Peyer's patch (tissue), 4 donors: ENCODE data around the gene MGMT. TPM values are rescaled to one million over a fixed set of nuclear protein-coding genes. Genes with fewer than 3 reads are reported as not detected.

Experiments used
- DNase-seq, 3 donors: peaks; one replicate each; pipeline ENCODE4 v3.0.0-alpha.2; 2017 to 2019
- H3K27ac ChIP-seq, 4 donors: fragments of 200-600 bp; sonication (generic); one replicate each; pipeline ENCODE4 v1.5.1; 2016 to 2019
- H3K27me3 ChIP-seq, 2 donors: fragments of 200-600 bp; sonication (generic); one replicate each; pipeline ENCODE4 v1.5.1; 2019
- H3K36me3 ChIP-seq, 3 donors: fragments of 200-600 bp; sonication (generic); one replicate each; pipeline ENCODE4 v1.5.1; 2016 to 2019
- H3K4me1 ChIP-seq, 4 donors: fragments of 200-600 bp; sonication (generic); one replicate each; pipeline ENCODE4 v1.5.1; 2016 to 2019
- H3K4me3 ChIP-seq, 4 donors: fragments of 200-600 bp; sonication (generic); 1 replicate in 3 of 4; 2 replicates in 1 of 4; pipeline ENCODE4 v1.5.1; 2016 to 2019; ENCODE audit warnings: mild to moderate bottlenecking in 1 of 4
- H3K9me3 ChIP-seq, 4 donors: fragments of 200-600 bp; sonication (generic); one replicate each; pipeline ENCODE4 v1.5.1; 2016 to 2019; ENCODE audit warnings: mild to moderate bottlenecking in 1 of 4
- POLR2A ChIP-seq, 2 donors: fragments of 450-650 bp; IDR thresholded peaks; one replicate each; pipeline ENCODE4 v1.5.1; 2017; ENCODE audit warnings: antibody characterized with exemption in 2 of 2, mild to moderate bottlenecking in 2 of 2, moderate library complexity in 2 of 2
- total RNA-seq, 4 donors: library from RNA; depleted of rRNA; stranded (reverse); fragments of >200 nt; gene quantifications; one replicate each; pipeline ENCODE4 v1.1.0, GENCODE V29; 2016
- TF ChIP-seq, protein P1 (sequence below), 6 experiments: fragments of 450-650 bp in 4 of 6; fragments of 200-600 bp in 2 of 6; sonication (generic) in 1 of 6; IDR thresholded peaks; one replicate each; pipeline ENCODE4 v1.5.1; 2017 to 2019; ENCODE audit warnings: antibody characterized with exemption in 6 of 6, mild to moderate bottlenecking in 3 of 6, moderate library complexity in 1 of 6

Gene MGMT
- total RNA-seq, 4 donors from 2014 or later, result 24.5 to 43.7 (median 35.3) TPM

DNA sequence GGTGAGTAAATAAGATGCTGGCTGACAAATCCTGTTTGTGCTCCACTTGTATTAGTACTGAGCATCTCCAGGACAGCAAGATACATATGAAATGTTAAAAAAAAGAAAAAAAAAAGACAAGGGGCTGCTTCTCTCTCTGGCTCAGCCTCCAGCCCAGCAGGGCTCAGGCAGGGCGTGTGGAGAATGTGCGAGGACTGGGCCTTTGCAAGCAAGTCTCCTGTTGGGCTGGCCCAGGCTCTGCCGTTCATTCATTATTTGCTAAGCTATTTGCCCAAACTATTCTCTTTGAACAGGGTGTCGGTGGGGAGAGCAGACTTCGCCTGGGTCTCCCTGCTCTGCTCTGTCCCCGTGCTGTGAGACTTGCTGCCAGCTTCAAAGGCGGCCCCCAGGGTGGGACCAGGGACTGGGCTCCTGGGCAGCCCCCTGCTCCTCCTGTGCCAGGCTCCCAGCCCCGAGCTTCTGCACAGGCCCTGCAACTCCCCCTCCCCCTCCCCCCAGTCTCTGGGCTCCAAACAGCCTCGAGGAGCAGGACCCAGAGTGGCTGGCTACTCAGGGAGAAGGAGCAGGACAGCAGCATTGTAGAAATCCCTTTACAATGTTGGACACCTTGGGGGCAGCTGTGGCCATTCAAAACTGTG, 25.6 kb upstream of the MGMT start:
- Histone ChIP-seq H3K36me3 (no peaks in the 10 kb centered on the region), H3K27me3 (no peaks in the 10 kb centered on the region), H3K27ac (no peak overlapping the region), H3K4me3 (no peak overlapping the region), H3K9me3 (no peaks in the 10 kb centered on the region), H3K4me1 (no peaks in the 10 kb centered on the region)
- DNase-seq, result no peak
- no peak for TF ChIP-seq POLR2A (IDR thresholded peaks at IDR 0.05)
- TF ChIP-seq, protein P1, sequence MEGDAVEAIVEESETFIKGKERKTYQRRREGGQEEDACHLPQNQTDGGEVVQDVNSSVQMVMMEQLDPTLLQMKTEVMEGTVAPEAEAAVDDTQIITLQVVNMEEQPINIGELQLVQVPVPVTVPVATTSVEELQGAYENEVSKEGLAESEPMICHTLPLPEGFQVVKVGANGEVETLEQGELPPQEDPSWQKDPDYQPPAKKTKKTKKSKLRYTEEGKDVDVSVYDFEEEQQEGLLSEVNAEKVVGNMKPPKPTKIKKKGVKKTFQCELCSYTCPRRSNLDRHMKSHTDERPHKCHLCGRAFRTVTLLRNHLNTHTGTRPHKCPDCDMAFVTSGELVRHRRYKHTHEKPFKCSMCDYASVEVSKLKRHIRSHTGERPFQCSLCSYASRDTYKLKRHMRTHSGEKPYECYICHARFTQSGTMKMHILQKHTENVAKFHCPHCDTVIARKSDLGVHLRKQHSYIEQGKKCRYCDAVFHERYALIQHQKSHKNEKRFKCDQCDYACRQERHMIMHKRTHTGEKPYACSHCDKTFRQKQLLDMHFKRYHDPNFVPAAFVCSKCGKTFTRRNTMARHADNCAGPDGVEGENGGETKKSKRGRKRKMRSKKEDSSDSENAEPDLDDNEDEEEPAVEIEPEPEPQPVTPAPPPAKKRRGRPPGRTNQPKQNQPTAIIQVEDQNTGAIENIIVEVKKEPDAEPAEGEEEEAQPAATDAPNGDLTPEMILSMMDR (IDR thresholded peaks at IDR 0.05), result no peak

DNA sequence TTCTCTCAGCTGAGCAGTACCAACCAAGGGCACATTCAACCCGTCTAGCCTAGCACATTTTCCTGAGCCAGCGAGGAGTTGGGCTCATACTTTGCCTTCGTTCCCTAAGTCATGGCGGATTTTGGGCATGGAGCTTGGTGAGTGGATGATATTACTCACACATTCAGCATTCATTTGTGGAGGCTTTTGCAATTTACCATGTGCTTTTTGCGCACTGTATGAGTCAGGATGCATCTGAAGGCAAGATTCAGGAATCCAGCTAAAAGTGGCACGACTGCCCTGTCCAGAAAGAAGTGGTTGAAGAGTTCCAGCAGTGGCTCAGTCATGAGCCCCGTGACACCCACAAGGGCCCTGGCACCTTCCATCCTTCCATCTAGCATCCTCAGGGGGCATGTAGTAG, 24.2 kb upstream of the MGMT start:
- H3K4me1 ChIP-seq, result no peaks in the 10 kb centered on the region
- no peaks in the 10 kb centered on the region for H3K27me3 ChIP-seq
- no peak for TF ChIP-seq POLR2A (IDR thresholded peaks at IDR 0.05)
- TF ChIP-seq, protein P1 (IDR thresholded peaks at IDR 0.05), result no peak
- H3K27ac ChIP-seq, result no peak overlapping the region
- no peaks in the 10 kb centered on the region for H3K9me3 ChIP-seq
- no peaks in the 10 kb centered on the region for H3K36me3 ChIP-seq
- no peak overlapping the region for H3K4me3 ChIP-seq
- no peak for DNase-seq

DNA sequence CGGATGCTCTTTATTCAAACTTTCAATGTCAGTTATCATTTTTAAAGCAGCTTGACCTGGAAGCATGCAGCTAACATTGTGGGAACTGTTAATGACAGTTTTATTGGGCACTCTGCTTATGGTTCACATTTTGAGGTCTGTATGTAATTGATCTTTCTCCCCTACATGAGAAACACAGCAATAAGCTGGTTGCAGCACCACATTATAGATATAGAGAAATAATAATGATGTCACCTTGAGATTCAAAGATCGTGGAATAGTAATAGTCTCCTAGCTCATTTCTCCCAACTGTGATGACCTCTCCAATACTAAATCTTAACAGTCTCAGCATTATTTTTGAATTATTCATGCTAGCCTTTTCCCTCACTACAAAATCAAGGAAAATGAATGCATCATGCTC, 22.7 kb upstream of the MGMT start:
- Histone ChIP-seq H3K27me3 (no peaks in the 10 kb centered on the region), H3K4me1 (no peaks in the 10 kb centered on the region), H3K36me3 (no peaks in the 10 kb centered on the region), H3K9me3 (no peaks in the 10 kb centered on the region), H3K4me3 (no peak overlapping the region), H3K27ac (no peak overlapping the region)
- DNase-seq, result no peak
- TF ChIP-seq, protein P1 (IDR thresholded peaks at IDR 0.05), result no peak
- no peak for TF ChIP-seq POLR2A (IDR thresholded peaks at IDR 0.05)

DNA sequence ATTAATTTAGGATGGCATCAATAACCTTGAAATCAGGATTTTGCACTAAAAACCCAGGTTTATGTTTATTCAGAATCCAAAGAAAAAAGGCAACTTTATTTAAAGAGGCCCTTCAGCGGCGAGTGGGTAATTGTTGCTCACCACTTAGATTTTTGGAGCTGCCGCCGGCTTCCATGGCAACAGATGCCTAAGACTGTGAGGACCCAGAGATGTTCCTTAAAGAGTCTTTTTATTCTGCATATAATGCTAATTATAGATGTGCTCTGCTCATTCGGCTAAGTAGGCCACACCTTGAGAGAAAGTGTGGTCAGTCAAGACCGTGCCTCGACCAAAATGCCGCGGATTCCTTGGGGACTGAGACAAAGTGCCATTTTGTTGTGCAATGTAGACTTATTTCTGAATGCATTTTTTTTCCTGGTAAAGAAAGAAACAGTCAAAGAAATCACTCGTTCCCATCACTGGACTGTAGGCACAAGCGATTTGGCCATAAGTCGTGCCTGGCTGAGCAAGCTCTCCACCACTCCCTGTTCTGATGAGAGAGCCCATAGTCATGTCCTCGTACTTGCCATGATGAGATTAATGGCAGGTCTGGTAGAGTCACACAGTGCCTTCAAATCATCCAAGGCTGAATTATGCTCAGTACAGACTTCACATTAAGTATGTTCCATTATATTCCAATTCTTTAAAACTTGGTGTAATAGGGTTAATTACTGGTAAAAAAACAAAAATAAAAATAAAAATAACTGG, 21.4 kb upstream of the MGMT start:
- Histone ChIP-seq H3K27me3 (no peaks in the 10 kb centered on the region), H3K9me3 (no peaks in the 10 kb centered on the region), H3K36me3 (no peaks in the 10 kb centered on the region), H3K4me3 (no peak overlapping the region), H3K4me1 (no peaks in the 10 kb centered on the region), H3K27ac (no peak overlapping the region)
- DNase-seq, result no peak
- TF ChIP-seq, protein P1 (IDR thresholded peaks at IDR 0.05), result no peak
- no peak for TF ChIP-seq POLR2A (IDR thresholded peaks at IDR 0.05)

DNA sequence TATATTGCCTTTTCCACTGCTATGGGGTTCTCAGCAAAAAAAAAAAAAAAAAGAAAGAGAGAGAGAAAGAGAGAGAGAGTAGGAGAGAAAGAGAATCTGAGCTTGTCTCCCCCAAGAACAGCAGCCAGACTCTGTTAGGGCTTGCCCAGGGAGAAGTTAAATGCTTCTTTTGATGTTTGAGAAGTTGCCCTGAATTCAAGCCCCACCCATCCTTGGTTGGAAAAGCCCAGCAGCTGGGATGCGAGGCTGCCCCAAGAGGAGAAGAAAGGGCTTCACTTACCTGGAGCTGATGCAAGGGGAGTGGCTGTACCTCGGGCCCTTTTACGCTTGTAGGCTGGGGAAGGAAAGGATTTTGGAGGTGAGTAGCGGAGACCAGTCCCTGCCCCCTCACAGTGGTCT, 20.9 kb upstream of the MGMT start:
- H3K27ac ChIP-seq, result no peak overlapping the region
- no peaks in the 10 kb centered on the region for H3K27me3 ChIP-seq
- TF ChIP-seq, protein P1 (IDR thresholded peaks at IDR 0.05), result no peak
- TF ChIP-seq POLR2A (IDR thresholded peaks at IDR 0.05), result no peak
- no peak overlapping the region for H3K4me3 ChIP-seq
- H3K4me1 ChIP-seq, result no peaks in the 10 kb centered on the region
- H3K36me3 ChIP-seq, result no peaks in the 10 kb centered on the region
- no peaks in the 10 kb centered on the region for H3K9me3 ChIP-seq
- DNase-seq, result no peak
